ENCODE results near the gene FOXS1.

FOXS1 gene

DNA sequence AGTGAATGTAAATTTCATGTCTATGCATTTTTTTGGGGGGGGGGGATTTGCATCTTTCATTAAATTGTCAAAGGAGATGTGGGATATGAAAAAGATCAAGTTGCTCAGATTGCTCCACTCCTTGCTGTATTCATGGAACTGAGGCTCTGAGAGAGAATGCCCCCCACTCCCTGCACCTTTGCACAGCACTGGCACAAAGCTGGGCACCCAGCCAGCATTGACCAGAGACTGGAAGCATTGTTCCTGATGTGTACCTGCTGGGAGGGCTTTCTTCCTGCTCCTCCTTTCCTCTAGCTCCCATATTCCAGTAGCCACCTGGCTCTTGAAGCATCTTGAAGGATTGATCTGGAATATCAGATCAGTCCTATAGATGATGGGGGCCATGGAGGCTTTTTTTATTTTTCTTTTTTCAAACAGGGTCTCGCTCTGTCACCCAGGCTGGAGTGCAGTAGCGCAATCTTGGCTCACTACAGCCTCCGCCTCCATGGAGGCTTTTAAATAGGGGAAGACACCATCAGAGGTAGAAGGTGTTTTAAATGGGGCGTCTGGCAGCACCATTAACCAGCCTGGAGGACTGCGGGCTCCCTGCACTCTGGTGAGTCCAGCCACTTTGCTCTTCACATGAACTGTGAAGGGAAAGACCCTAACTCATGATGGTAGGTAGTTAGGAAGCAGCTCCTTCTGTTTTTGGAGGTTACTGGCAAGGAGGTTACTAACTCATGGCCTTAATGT, 14.0 kb upstream of the FOXS1 start:
- Histone ChIP-seq H3K36me3 (ENCODE audit: control insufficient read depth, insufficient read depth, low read length) (no peaks in the 10 kb centered on the region), H3K4me3 (ENCODE audit: low read length) (no peak overlapping the region), H3K9me3 (ENCODE audit: control insufficient read depth, low read length) (no peaks in the 10 kb centered on the region), H3K4me1 (ENCODE audit: control insufficient read depth, insufficient read depth, low read length) (peaks cover 10% of the 10 kb centered on the region), H3K9ac (ENCODE audit: low read length) (no peak overlapping the region), H3K27me3 (ENCODE audit: control insufficient read depth, insufficient read depth, low read length) (peaks cover 34% of the 10 kb centered on the region)

DNA sequence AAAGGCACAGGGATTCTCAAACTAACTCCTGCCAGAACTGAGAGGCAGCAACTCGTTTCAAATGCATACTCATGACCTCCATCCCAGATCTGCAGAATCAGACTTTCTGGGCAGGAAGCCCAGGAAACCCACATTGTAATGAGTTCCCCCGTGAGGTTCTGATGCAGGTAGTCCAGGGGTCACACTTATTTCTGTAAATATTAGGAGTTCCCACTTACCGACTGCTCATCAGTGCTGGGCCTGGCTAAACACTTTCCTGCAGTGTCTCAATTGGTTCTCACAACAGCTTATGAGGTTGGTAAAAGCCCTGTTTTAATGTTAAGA, 13.3 kb upstream of the FOXS1 start:
- H3K4me1 ChIP-seq (ENCODE audit: control insufficient read depth, insufficient read depth, low read length) = peaks cover 10% of the 10 kb centered on the region
- no peak overlapping the region for H3K9ac ChIP-seq (ENCODE audit: low read length)
- no peak overlapping the region for H3K4me3 ChIP-seq (ENCODE audit: low read length)
- no peaks in the 10 kb centered on the region for H3K9me3 ChIP-seq (ENCODE audit: control insufficient read depth, low read length)
- H3K27me3 ChIP-seq (ENCODE audit: control insufficient read depth, insufficient read depth, low read length) = peaks cover 38% of the 10 kb centered on the region
- H3K36me3 ChIP-seq (ENCODE audit: control insufficient read depth, insufficient read depth, low read length) = no peaks in the 10 kb centered on the region

- Histone ChIP-seq H3K36me3 (ENCODE audit: control insufficient read depth, insufficient read depth, low read length) (no peaks in the 10 kb centered on the region), H3K9ac (ENCODE audit: low read length) (no peak overlapping the region), H3K4me3 (ENCODE audit: low read length) (no peak overlapping the region), H3K9me3 (ENCODE audit: control insufficient read depth, low read length) (no peaks in the 10 kb centered on the region), H3K4me1 (ENCODE audit: control insufficient read depth, insufficient read depth, low read length) (peaks cover 10% of the 10 kb centered on the region), H3K27me3 (ENCODE audit: control insufficient read depth, insufficient read depth, low read length) (peaks cover 38% of the 10 kb centered on the region)
Measured at GRCh38 chr20:31857861-31858759, 12.7 kb upstream of the FOXS1 start.

DNA sequence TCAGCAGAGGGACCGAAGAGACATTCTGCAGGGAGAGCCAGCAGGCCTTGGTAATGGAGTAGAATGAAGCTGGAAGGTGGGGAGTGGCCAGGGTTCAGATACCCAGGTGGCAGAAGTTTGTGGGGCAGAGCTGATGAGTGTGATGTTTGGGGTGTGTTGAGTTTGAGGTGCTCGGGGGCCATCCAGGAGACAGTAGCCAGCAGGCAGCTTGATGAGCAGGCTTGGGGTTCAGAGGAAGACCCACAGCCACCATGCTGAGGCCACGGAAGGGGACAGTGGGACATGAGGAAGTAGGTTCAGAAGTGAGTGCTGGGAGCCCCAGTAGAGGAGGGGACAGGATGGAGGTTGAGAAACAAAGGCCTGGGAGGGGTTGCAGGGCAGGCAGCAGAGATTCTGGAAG, 11.1 kb upstream of the FOXS1 start:
- Histone ChIP-seq H3K4me3 (ENCODE audit: low read length) (no peak overlapping the region), H3K4me1 (ENCODE audit: control insufficient read depth, insufficient read depth, low read length) (peaks cover 10% of the 10 kb centered on the region), H3K9me3 (ENCODE audit: control insufficient read depth, low read length) (no peaks in the 10 kb centered on the region), H3K9ac (ENCODE audit: low read length) (no peak overlapping the region), H3K36me3 (ENCODE audit: control insufficient read depth, insufficient read depth, low read length) (no peaks in the 10 kb centered on the region), H3K27me3 (ENCODE audit: control insufficient read depth, insufficient read depth, low read length) (peaks cover 40% of the 10 kb centered on the region)

- Histone ChIP-seq H3K27me3 (ENCODE audit: control insufficient read depth, insufficient read depth, low read length) (peaks cover 36% of the 10 kb centered on the region), H3K9ac (ENCODE audit: low read length) (no peak overlapping the region), H3K4me1 (ENCODE audit: control insufficient read depth, insufficient read depth, low read length) (peaks cover 5% of the 10 kb centered on the region), H3K4me3 (ENCODE audit: low read length) (no peak overlapping the region), H3K9me3 (ENCODE audit: control insufficient read depth, low read length) (no peaks in the 10 kb centered on the region), H3K36me3 (ENCODE audit: control insufficient read depth, insufficient read depth, low read length) (no peaks in the 10 kb centered on the region)
Measured at GRCh38 chr20:31853481-31853880, 8.1 kb upstream of the FOXS1 start.

DNA sequence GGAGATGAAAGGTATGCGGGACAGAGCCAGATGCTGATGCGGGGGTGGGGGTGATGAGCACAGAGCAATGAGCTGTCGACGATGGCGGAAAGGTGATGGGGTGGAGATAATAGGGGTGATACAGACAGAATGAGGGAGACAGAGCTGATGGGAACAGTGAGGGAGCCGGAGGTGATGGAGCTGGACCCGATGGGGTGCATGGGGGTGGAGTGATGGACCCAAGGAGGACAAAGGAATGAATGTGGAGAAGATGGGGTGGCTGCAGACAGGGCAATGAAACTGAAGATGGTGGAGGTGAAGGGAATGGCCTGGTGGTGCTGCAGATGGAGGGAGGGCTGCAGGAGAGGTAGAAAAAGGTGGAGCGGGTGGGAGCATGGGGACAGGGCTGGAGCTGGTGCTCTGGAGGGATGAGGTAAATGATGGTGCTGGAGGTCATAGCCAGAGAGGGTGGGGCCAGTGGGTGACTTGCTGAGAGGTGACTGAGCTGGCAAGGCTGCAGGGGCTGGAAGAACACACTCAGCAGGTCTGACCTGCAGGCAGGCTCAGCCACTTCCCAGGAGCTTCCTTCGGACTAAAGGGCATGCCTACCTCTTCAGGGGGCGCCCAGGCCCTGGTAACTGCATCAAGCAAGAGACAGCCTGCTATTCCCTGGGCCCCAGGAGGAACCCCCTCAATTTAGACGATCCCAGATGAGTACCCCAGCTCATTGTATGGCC, 6.0 kb upstream of the FOXS1 start:
- H3K4me3 ChIP-seq (ENCODE audit: low read length) = no peak overlapping the region
- H3K4me1 ChIP-seq (ENCODE audit: control insufficient read depth, insufficient read depth, low read length) = peaks cover 5% of the 10 kb centered on the region
- H3K9me3 ChIP-seq (ENCODE audit: control insufficient read depth, low read length) = no peaks in the 10 kb centered on the region
- peaks cover 30% of the 10 kb centered on the region for H3K27me3 ChIP-seq (ENCODE audit: control insufficient read depth, insufficient read depth, low read length)
- H3K9ac ChIP-seq (ENCODE audit: low read length) = no peak overlapping the region
- no peaks in the 10 kb centered on the region for H3K36me3 ChIP-seq (ENCODE audit: control insufficient read depth, insufficient read depth, low read length)

- Histone ChIP-seq H3K4me3 (ENCODE audit: low read length) (no peak overlapping the region), H3K36me3 (ENCODE audit: control insufficient read depth, insufficient read depth, low read length) (no peaks in the 10 kb centered on the region), H3K4me1 (ENCODE audit: control insufficient read depth, insufficient read depth, low read length) (peaks cover 5% of the 10 kb centered on the region), H3K9me3 (ENCODE audit: control insufficient read depth, low read length) (no peaks in the 10 kb centered on the region), H3K9ac (ENCODE audit: low read length) (no peak overlapping the region), H3K27me3 (ENCODE audit: control insufficient read depth, insufficient read depth, low read length) (peaks cover 26% of the 10 kb centered on the region)
Measured at GRCh38 chr20:31849306-31849930, 4.0 kb upstream of the FOXS1 start.

GRCh38 chr20:31848088-31848999, 2.9 kb upstream of the FOXS1 start:
- no peaks in the 10 kb centered on the region for H3K36me3 ChIP-seq (ENCODE audit: control insufficient read depth, insufficient read depth, low read length)
- H3K9me3 ChIP-seq (ENCODE audit: control insufficient read depth, low read length) = no peaks in the 10 kb centered on the region
- H3K27me3 ChIP-seq (ENCODE audit: control insufficient read depth, insufficient read depth, low read length) = peaks cover 22% of the 10 kb centered on the region
- no peak overlapping the region for H3K9ac ChIP-seq (ENCODE audit: low read length)
- H3K4me3 ChIP-seq (ENCODE audit: low read length) = no peak overlapping the region
- peaks cover 5% of the 10 kb centered on the region for H3K4me1 ChIP-seq (ENCODE audit: control insufficient read depth, insufficient read depth, low read length)

DNA sequence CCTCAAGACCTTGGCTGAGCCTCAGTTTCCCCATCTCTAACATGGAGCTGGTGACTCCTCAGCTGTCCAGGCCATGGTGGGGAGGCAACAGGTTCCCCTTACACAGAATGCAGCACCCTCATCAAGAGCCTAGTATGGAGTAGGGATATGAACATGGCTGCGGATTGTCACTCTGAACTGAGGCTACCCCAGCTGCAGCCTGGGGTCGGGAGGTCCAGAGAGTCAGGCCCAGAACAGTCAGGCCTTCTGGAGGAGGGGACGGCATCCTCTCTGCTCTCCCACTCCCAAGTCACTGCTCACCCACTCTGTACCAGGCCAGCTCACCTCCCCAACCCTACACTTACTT, 1.4 kb upstream of the FOXS1 start:
- H3K4me1 ChIP-seq (ENCODE audit: control insufficient read depth, insufficient read depth, low read length) = peaks cover 5% of the 10 kb centered on the region
- no peak overlapping the region for H3K9ac ChIP-seq (ENCODE audit: low read length)
- no peak overlapping the region for H3K4me3 ChIP-seq (ENCODE audit: low read length)
- H3K9me3 ChIP-seq (ENCODE audit: control insufficient read depth, low read length) = no peaks in the 10 kb centered on the region
- no peaks in the 10 kb centered on the region for H3K36me3 ChIP-seq (ENCODE audit: control insufficient read depth, insufficient read depth, low read length)
- H3K27me3 ChIP-seq (ENCODE audit: control insufficient read depth, insufficient read depth, low read length) = peaks cover 22% of the 10 kb centered on the region

GRCh38 chr20:31844737-31845299, 586 bp downstream of the FOXS1 start:
- Histone ChIP-seq H3K9ac (ENCODE audit: low read length) (no peak overlapping the region), H3K4me3 (ENCODE audit: low read length) (no peak overlapping the region), H3K4me1 (ENCODE audit: control insufficient read depth, insufficient read depth, low read length) (peaks cover 5% of the 10 kb centered on the region)

GRCh38 chr20:31843881-31844280, 1.5 kb downstream of the FOXS1 start:
- no peaks in the 10 kb centered on the region for H3K27me3 ChIP-seq (ENCODE audit: control insufficient read depth, insufficient read depth, low read length)
- H3K4me1 ChIP-seq (ENCODE audit: control insufficient read depth, insufficient read depth, low read length) = no peaks in the 10 kb centered on the region
- H3K4me3 ChIP-seq (ENCODE audit: low read length) = no peak overlapping the region
- no peaks in the 10 kb centered on the region for H3K9me3 ChIP-seq (ENCODE audit: control insufficient read depth, low read length)
- no peaks in the 10 kb centered on the region for H3K36me3 ChIP-seq (ENCODE audit: control insufficient read depth, insufficient read depth, low read length)
- no peak overlapping the region for H3K9ac ChIP-seq (ENCODE audit: low read length)

More at GRCh38 chr20:31844737-31845299, 586 bp downstream of the FOXS1 start:
- Histone ChIP-seq H3K27me3 (ENCODE audit: control insufficient read depth, insufficient read depth, low read length) (peaks cover 5% of the 10 kb centered on the region), H3K9me3 (ENCODE audit: control insufficient read depth, low read length) (no peaks in the 10 kb centered on the region), H3K36me3 (ENCODE audit: control insufficient read depth, insufficient read depth, low read length) (no peaks in the 10 kb centered on the region)

All from mucosa of stomach (tissue), 1 donor.